ENCODE measurements around the gene SLCO3A1. TPM values are rescaled to one million over a fixed set of nuclear protein-coding genes. Genes with fewer than 3 reads are reported as not detected.

Gene SLCO3A1
- total RNA-seq, 2 experiments from 2014 or later: 6.6 to 7.7 TPM

GRCh38 chr15:92098869-92099268 lies 245.4 kb downstream of the SLCO3A1 start:
- CTCF ChIA-PET: interaction anchor here (1.2 to 1.9 kb wide), 3 partner anchors 9 to 616 kb away, joined by 3 to 5 read pairs (median 3); no protein-coding TSS in a partner anchor
- POLR2A ChIA-PET: no interaction called here

GRCh38 chr15:92100301-92100700 lies 246.8 kb downstream of the SLCO3A1 start:
- CTCF ChIA-PET: no interaction called here

GRCh38 chr15:92100751-92101150 lies 247.2 kb downstream of the SLCO3A1 start:
- CTCF ChIA-PET: no interaction called here
- POLR2A ChIA-PET: no interaction called here

More at GRCh38 chr15:92100301-92100700, 246.8 kb downstream of the SLCO3A1 start:
- POLR2A ChIA-PET: no interaction called here

GRCh38 chr15:92101708-92102394 lies 248.3 kb downstream of the SLCO3A1 start:
- ChIA-PET CTCF (no interaction called here), POLR2A (no interaction called here)

GRCh38 chr15:92102395-92102755 lies 248.9 kb downstream of the SLCO3A1 start:
- ChIA-PET POLR2A (no interaction called here), CTCF (no interaction called here)

GRCh38 chr15:92104072-92104471 lies 250.6 kb downstream of the SLCO3A1 start:
- ChIA-PET POLR2A (no interaction called here), CTCF (interaction anchor here (0.5 kb wide), 1 partner anchor 795 kb away, joined by 3 read pairs; no protein-coding TSS in a partner anchor)

- CTCF ChIA-PET: no interaction called here
- POLR2A ChIA-PET: no interaction called here
Measured at GRCh38 chr15:92105611-92106010, 252.1 kb downstream of the SLCO3A1 start.

- CTCF ChIA-PET: interaction anchor here (1.0 to 1.4 kb wide), 2 partner anchors 9 to 30 kb away, joined by 3 read pairs; no protein-coding TSS in a partner anchor
- POLR2A ChIA-PET: no interaction called here
Measured at GRCh38 chr15:92107510-92107909, 254.0 kb downstream of the SLCO3A1 start.

GRCh38 chr15:92109191-92109873 lies 255.8 kb downstream of the SLCO3A1 start:
- ChIA-PET CTCF (no interaction called here), POLR2A (no interaction called here)

GRCh38 chr15:92111291-92111690 lies 257.8 kb downstream of the SLCO3A1 start:
- POLR2A ChIA-PET: no interaction called here
- CTCF ChIA-PET: no interaction called here

- CTCF ChIA-PET: no interaction called here
- POLR2A ChIA-PET: no interaction called here
Measured at GRCh38 chr15:92111751-92112150, 258.2 kb downstream of the SLCO3A1 start.

- CTCF ChIA-PET: no interaction called here
- POLR2A ChIA-PET: no interaction called here
Measured at GRCh38 chr15:92112180-92112579, 258.7 kb downstream of the SLCO3A1 start.

GRCh38 chr15:92112711-92113110 lies 259.2 kb downstream of the SLCO3A1 start:
- ChIA-PET CTCF (no interaction called here), POLR2A (no interaction called here)

- ChIA-PET POLR2A (no interaction called here), CTCF (no interaction called here)
Measured at GRCh38 chr15:92113832-92114231, 260.3 kb downstream of the SLCO3A1 start.

GRCh38 chr15:92115834-92116233 lies 262.3 kb downstream of the SLCO3A1 start:
- ChIA-PET CTCF (interaction anchor here (0.6 kb wide), 1 partner anchor 163 kb away, joined by 4 read pairs; no protein-coding TSS in a partner anchor), POLR2A (no interaction called here)

GRCh38 chr15:92116330-92116729 lies 262.8 kb downstream of the SLCO3A1 start:
- POLR2A ChIA-PET: interaction anchor here (0.6 kb wide), 1 partner anchor 227 kb away, joined by 5 read pairs; no protein-coding TSS in a partner anchor

GRCh38 chr15:92117261-92117731 lies 263.8 kb downstream of the SLCO3A1 start:
- POLR2A ChIA-PET: no interaction called here

More at GRCh38 chr15:92116330-92116729, 262.8 kb downstream of the SLCO3A1 start:
- CTCF ChIA-PET: interaction anchor here (0.6 kb wide), 1 partner anchor 163 kb away, joined by 4 read pairs; no protein-coding TSS in a partner anchor

GRCh38 chr15:92118162-92118935 lies 264.8 kb downstream of the SLCO3A1 start:
- CTCF ChIA-PET: no interaction called here
- POLR2A ChIA-PET: no interaction called here

More at GRCh38 chr15:92117261-92117731, 263.8 kb downstream of the SLCO3A1 start:
- CTCF ChIA-PET: no interaction called here

GRCh38 chr15:92118936-92119325 lies 265.4 kb downstream of the SLCO3A1 start:
- POLR2A ChIA-PET: no interaction called here
- CTCF ChIA-PET: no interaction called here

GRCh38 chr15:92120094-92120795 lies 266.7 kb downstream of the SLCO3A1 start:
- CTCF ChIA-PET: no interaction called here
- POLR2A ChIA-PET: interaction anchor here (0.6 kb wide), 1 partner anchor 800 kb away, joined by 4 read pairs; no protein-coding TSS in a partner anchor

All from activated CD8-positive, alpha-beta memory T cell treated with anti-CD3 and anti-CD28 coated beads for 36 hours (primary cell).